AG04449 (cell line): Measurements from ENCODE around the gene UNC13C.

Source experiments
- CTCF ChIA-PET: fragments of 350-600 bp; formaldehyde crosslinking; extraction: SDS; loops from one replicate; lab custom pipeline; 2021; ENCODE audit warnings: antibody characterized with exemption; lab: Yijun Ruan, JAX
- POLR2A ChIA-PET: fragments of 400-600, 350-600 bp; formaldehyde crosslinking; extraction: SDS; loops from one replicate; lab custom pipeline; 2020; ENCODE audit warnings: antibody characterized with exemption, inconsistent platforms; lab: Yijun Ruan, JAX
- DNase-seq: peaks from one replicate; pipeline ENCODE4 v3.0.0-alpha.2; 2010; ENCODE audit warnings: low read depth, low spot score
- H3K4me3 ChIP-seq: 2 replicates; pipeline ENCODE4 v1.5.1; 2011; ENCODE audit warnings: low read depth, mild to moderate bottlenecking, control low read depth, low read length
- CTCF ChIP-seq: IDR thresholded peaks from one replicate; pipeline ENCODE4 v1.5.1; 2011; ENCODE audit warnings: mild to moderate bottlenecking, moderate library complexity, low read length, control low read depth, inconsistent platforms; ENCODE audit not compliant: insufficient read depth; ENCODE audit errors: missing control alignments

The UNC13C gene

GRCh38 chr15:54083991-54084390 lies 105.8 kb downstream of the UNC13C start:
- no peak for DNase-seq
- POLR2A ChIA-PET, result no interaction called here
- no peak for TF ChIP-seq CTCF
- no peak overlapping the region for H3K4me3 ChIP-seq
- CTCF ChIA-PET, result no interaction called here

GRCh38 chr15:54088837-54089236 lies 110.6 kb downstream of the UNC13C start:
- no peak overlapping the region for H3K4me3 ChIP-seq
- ChIA-PET CTCF (no interaction called here), POLR2A (no interaction called here)
- DNase-seq, result no peak
- no peak for TF ChIP-seq CTCF

- DNase-seq, result no peak
- POLR2A ChIA-PET, result no interaction called here
- H3K4me3 ChIP-seq, result no peak overlapping the region
- CTCF ChIA-PET, result no interaction called here
- TF ChIP-seq CTCF, result no peak
Measured at GRCh38 chr15:54089776-54090175, 111.5 kb downstream of the UNC13C start.

GRCh38 chr15:54091651-54092050 lies 113.4 kb downstream of the UNC13C start:
- H3K4me3 ChIP-seq, result no peak overlapping the region
- no peak for TF ChIP-seq CTCF
- DNase-seq, result no peak
- ChIA-PET CTCF (no interaction called here), POLR2A (no interaction called here)

- H3K4me3 ChIP-seq, result no peak overlapping the region
- CTCF ChIA-PET, result no interaction called here
- POLR2A ChIA-PET, result no interaction called here
- TF ChIP-seq CTCF, result no peak
- no peak for DNase-seq
Measured at GRCh38 chr15:54094661-54095060, 116.4 kb downstream of the UNC13C start.

- ChIA-PET CTCF (no interaction called here), POLR2A (no interaction called here)
- DNase-seq, result no peak
- no peak overlapping the region for H3K4me3 ChIP-seq
- TF ChIP-seq CTCF, result no peak
Measured at GRCh38 chr15:54097019-54097418, 118.8 kb downstream of the UNC13C start.
